Esophagus mucosa (tissue), 1 donor: ENCODE data around the gene LIG1. TPM values are rescaled to one million over a fixed set of nuclear protein-coding genes. Genes with fewer than 3 reads are reported as not detected.
A peak's percentile ranks its signal among the peaks of the same experiment; 100 is the strongest.

Experiments
- ATAC-seq: fragments of 200-7000 bp; cut with Tn5 transposase; one replicate; pipeline ENCODE4 v1.9.1; 2020
- total RNA-seq: library from RNA; stranded (reverse); gene quantifications from one replicate; pipeline ENCODE4 v1.2.4, GENCODE V29; 2023
- donor health status: DM: yes; HTN: yes; CAD: no.

LIG1 gene
- 25.2 TPM for total RNA-seq

DNA sequence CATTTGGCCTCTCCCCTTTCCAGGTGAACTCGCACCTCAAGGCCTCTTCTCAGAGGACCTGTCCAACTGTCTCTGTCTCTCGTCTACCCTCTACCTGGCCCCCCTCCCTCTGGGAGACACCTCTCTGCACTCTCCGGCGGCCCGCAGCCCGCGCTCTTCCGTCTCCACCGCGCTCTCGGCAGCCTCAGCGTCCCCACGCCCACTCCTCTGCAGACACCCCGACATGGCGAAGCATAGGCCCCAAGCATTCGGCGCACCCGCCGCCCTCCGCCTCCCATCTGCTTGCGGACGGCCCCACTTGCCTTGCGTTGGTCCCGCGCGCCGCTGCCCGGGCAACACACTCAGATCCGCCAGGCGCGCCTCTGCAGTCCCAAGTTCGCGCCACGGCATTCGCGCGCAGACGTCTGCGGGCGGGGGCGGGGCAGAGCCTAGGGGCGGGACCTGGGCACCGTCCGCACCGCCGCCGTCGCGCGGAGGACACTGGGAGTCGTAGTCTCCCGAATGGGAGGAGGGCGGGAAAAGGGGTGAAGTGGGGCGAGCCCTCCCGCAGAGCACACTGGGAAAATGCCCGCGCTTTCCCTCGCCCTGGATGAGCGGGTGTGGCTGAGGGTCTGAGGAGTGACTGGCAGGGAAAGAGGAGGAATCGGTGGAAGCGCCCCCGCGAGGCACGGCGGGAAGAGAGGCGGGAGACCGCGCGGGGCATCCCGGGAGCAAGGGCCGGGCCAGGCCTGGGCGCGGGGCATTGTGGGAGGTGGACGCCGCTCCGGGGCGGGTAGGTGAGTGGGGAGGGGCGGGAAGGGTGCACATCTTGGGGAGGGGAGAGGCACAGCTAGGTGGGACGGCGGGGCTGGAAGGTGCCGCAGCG, at the start of gene LIG1, which contains the start of gene ZSWIM9:
TSS of gene LIG1 (minus strand) at position 406 of the 865 bp plus-strand sequence. CDS start 4,778 bp downstream, outside the sequence.
TSS of gene ZSWIM9 (plus strand) at position 742 of the 865 bp plus-strand sequence. CDS start 1,123 bp downstream, outside the sequence.
- peak; percentile 91 for ATAC-seq

DNA sequence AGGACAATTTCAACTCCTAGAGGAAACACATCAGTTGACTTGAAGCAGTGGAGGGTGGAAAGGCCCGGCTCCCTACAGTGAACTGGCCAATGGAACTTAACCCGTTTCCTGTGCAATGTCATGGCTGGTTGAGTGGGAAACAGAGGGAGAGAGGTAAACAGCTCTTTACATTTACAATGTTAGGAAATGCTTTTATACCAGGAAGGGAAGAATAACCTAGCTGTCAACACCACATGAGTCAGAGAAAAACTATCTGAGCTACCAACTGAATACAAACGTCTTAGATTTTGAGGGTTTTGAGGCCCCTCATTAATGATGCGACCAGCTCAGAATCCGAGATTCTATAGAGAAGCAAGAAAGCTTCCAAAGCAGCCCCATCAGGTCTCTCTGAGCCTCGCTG, 48.9 kb upstream of the LIG1 start:
- ATAC-seq: no peak

DNA sequence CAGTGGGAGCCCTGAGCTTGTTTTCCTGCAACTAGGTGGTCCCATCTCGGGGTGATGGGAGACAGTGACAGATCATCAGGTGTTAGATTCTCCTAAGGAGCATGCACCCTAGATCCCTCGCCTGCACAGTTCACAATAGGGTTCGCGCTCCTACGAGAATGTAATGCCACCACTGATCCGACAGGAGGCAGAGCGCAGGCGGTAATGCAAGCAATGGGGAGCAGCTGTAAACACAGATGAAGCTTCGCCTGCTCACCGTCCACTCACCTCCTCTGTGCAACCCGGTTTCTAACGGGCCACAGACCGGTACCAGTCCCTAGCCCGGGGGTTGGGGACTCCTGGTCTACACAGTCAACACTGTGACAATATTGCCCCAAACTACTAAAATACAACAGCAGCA, 46.8 kb upstream of the LIG1 start:
- no peak for ATAC-seq

DNA sequence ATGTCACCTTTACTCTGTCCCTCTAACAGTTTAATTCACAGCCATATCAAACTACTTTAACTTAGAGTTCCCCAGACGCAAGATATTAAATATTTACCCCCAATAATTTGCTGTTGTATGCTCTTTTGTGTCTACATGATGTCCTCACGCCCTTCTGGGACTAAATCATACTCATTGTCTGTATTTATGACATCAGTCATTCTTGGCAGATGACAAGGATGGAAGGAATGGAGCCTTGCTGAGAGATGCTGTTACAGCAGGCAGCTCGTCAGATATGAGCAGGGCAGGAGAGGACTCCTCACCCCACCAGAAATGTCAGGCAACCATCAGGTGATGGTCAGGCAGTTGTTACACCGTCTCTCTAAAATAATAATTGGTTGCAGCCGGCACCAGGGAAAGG, 43.8 kb upstream of the LIG1 start:
- no peak for ATAC-seq

DNA sequence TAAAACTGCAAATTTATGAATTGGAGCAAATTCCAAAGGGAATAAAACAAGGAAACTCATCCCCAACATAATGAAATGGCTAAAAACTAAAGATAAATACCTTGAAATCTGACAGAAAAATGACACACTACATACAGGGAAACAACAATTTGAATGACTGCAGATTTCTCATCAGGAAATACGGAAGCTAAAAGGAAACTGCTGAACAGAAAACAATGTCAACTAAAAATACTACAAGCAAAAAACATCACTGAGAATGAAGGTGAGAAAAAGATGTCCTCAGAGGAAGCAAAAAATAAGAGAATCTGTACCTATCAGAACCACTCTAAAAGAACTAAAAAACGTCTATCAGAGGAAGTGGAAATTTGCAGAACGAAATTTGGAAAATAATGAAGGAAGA, 39.9 kb upstream of the LIG1 start:
- ATAC-seq: no peak

DNA sequence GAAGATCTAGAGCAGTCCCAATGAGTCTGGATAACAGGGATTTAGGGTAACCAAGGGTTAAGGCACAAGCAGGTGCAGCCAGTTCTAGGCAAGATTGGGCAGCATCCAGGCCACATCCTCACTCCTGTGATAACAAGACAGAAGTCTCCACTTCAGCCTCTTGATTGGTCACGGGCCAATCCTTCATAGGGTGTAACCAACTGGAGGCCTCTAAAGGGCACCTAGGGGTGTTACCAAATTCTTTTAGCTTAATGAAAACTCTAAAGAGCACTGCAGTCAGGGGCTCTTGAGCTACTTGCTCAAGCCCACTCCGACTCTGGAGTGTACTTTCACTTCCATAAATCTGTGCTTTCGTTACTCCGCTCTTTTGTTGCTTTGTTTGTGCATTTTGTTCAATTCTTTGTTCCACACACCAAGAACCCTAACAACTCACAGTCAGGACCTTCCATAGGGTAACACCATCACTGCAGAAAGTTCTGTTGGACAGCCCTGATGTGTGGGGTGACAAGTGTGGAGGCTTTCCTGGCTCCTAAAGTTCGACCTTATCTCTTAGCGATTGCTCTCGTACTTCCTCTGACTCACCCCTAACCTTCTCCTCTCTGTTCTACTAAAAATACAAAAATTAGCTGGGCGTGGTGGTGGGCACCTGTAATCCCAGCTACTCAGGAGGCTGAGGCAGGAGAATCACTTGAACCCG, 36.4 kb upstream of the LIG1 start:
- ATAC-seq: no peak

DNA sequence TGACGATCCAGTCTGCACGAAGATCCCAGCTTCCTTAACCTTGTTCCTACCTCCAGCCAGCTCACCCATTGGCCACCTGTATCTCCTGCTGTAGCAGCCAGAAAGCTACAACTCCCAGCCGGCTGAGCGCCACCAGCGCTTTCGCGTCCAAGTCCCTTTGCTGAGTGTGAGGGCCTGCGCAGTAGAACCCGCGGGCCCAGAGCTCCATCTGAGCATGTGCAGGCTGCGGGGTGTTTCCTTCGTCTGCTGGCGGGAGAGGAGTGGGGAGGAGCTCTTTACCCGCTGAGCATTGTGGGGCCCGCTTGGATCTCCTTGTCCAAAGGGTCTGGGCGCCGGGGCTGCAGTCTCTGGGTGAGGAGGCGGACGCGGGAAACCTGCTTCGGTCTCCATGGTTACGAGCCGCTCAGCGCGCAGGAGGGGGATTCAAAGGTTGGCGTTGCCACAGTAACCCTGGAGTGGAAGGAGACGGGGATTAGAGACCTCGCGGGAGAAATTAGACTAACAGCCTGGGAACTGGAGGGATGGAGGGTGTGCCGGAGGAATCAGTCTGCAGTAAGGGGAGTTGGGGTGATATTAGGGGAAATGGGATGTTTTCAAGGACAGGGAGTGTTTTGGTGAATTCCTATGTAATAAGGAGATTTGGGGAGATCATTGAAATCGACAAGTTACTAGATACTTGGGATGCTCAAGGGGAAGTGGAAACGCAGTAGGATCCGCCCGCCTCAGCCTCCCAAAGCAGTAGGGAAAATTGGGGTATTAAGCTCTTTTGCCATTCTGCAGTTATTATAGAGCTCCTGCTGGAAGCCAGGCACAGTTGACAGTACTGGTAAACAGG, 33.9 kb upstream of the LIG1 start:
- peak; percentile 99 for ATAC-seq

DNA sequence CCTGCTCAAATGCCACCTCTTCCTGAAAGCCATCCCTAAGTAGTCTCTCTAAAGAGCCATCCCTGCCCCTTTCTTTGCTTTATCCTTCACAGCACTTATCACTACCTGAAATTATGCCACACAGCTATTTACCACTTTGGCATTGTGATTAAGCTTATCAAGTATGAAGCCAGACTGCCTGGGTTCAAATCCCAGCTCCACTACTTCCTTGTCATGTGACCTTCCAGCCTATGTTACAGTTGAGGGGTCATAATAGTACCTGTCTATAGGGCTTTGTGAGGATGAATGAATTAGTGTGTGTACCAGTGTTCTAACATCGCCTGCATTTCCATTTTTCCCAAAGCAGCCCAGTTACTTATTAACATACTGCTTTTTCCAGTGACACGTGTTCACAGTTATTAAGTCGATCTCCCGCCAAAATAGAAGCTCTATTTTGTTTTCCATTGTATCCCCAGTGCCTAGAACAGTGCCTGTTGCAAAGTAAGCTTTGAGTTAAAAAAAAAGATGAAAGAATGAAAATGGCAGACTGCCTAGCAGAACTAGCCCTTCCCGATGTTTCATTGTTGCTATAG, 33.2 kb upstream of the LIG1 start:
- ATAC-seq: no peak

DNA sequence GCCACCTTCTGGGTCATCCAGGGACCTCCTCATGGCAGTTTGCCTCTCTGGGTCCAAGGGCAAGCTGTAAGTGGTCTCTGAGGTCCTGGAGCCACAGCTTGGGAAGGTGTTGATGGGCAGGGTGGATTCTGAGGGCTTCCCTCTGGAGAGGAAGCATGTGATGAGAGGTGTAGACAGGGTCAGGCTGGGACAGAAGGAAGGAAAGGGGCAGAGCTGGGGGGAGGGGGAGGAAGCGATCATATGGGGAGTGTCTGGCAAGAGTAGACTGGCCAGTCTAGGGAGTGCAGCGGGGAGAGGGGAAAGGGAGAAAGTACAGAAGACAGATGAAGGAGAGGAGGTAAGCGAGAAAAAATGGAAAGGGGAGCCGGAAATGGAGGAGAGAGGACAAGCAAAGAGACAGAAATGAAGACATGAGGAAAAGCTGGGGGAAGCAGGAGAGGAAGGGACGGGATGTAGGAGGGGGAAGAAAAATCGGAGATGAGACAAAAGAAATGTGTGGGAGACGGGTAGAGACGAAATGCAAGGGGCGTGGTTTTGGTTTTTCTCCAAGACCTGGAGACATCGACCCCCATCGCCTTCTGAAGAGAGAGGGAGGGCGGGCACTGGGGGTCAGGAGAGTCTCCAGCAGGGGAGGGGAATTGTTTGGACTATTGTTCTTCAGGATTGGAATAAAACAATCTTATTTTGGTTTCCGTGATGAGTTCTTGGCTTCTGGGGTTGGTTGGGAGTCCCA, 27.0 kb upstream of the LIG1 start:
- ATAC-seq: peak; percentile 28

DNA sequence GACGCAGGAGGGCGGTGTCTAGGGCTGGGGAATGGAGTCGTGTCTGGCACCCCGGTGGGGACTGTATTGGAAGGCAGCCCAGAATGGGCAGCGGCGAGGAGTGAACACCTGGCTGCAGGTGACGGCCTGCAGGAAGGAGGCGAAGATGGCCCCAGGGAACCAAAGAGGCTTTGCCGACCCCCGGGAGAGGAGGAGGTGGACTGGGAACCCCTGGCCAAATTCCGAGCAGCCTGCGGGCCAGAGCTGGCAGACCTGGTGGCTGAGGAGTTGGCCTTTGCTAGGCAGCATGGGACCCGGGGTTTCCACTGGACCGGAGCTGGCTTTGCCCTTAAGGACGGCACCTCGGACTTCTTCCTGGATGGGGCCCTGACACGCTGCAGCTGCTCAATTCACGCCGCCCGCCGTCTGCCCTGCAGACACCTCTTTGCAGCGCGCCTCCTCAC, 26.2 kb upstream of the LIG1 start:
- peak; percentile 19 for ATAC-seq

DNA sequence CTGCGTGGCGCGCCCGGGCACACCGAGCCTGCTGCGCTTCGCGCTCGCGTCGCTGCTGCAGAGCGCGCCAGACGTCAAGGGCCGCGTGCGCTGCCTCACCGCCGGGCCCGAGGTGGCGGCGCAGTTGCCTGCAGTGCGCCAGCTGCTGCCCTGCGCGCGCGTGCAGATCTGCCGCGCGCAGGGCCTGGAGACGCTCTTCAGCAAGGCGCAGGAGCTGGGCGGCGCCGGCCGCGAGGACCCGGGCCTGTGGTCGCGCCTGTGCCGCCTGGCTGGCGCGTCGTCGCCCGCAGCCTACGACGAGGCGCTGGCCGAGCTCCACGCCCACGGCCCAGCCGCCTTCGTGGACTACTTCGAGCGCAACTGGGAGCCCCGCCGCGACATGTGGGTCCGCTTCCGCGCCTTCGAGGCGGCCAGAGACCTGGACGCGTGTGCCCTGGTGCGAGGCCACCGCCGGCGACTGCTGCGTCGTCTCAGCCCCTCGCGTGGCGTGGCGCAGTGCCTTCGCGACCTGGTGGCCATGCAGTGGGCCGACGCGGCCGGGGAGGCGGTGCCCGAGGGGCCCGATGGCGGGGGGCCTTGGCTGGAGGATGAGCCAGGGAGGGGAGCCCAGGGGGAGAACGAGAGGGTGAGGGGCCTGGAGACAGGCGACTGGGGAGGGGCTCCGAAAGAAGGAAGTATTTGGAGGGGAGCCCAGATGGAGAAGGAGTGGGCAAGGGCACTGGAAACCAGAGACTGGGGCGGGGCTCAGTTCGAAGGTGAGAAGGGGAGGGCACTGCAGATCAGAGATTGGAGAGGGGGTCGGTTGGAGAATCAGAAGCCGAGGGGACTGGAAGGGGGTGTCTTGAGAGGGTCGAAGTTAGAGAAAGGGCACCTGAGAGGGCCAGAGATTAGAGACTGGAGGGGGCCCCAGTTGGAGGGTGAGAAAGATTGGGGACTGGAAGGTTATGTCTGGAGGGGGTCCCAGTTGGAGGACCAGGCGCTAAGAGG, 25.0 kb upstream of the LIG1 start:
- ATAC-seq: no peak

DNA sequence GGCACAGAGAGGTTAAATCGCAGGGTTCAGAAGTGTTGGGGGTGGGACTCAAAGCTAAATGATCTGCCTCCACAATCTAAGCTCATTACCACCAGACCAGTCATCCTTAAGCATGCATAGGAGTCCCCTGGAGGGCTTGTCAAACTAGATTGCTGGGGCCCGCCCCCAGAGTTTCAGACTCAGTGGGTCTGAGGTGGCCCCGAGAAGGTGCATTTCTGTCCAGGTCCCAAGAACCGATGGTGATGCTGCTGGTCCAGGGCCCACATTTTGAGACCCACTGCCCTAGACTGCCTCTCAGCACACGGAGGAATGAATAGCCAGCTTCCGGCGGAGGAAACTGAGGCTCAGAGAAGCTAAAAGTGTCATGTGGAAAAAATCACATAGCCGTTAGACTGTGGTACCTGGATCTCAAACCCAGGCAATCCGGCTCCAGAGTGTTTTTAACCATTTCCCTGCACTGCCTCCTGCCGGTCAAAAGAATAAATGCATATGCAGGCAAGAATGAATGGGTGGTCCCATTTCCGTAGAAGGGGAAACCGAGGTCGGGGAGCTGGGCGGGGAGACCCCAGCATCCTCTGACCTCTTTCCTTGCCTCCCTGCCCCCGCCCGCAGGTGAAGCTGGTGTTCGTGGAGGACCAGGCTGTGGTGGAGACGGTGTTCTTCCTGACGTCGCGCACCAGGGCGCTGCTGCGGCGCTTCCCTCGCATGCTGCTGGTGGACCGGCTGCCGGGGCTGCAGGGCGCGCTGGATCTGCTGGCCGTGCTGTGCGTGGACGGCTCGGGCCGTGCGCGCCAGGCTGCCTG, 24.1 kb upstream of the LIG1 start:
- ATAC-seq: no peak

DNA sequence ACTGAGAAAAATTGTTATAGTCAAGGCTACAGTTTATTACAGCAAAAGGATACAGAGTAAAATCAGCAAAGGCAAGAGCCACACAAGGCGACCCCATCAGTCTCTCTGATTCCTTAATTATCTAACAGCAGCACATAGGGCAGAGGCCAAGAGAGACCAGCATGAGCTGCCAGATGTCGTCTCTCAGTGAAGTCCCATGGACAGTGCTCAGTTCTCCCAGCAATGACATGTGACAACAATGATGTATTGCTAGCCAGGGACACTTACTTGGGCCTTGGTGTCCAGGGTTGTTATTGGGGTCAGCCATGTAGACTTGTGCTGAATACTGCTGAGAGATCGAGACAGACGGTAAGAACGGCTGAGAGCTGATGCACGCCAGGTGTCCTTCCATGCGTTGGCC, 22.6 kb upstream of the LIG1 start:
- ATAC-seq: no peak

DNA sequence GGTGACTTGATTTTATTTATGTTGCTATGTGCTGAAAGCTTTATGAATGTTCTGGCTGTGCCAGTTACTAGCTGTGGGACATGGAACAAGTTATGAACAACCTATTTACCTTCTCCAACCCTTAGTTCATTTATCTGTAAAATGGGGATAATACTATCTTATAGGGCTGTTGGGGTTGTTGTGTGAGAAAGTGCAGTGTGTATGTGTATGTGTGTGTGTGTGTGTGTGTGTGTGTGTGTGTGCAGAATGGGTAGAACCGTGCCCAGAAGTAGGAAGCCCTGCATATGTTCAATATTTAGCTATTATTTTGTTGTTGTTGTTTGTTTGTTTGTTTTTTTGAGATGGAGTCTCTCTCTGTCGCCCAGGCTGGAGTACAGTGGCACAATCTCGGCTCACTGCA, 20.7 kb upstream of the LIG1 start:
- no peak for ATAC-seq

DNA sequence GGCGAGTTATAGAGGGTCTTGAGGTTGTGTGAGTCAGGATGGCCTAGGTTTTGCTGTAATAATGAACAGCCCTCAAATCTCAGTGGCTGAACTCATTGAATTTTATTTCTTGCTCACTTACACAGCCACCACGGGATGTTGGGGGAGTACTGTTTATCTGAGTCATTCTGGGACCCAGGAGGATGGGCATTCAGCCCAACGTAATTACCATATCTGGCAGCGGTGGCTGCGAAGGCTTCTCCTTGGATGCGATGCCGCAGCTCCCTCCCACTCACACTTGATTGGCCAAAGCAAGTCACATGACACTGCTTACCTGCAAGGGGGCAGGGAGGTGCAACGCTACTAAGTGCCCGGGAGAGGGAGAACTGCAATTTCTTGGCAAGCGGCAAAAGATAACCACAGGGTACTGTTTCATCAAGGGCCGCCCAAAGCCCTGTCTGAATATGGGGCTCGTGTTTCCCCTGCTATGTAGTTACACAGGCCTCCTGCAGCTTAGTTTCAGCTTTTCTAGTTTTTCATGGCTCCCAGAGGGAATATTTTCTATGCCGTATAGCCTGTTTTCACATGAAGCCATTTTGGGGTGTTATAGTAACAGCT, 20.2 kb upstream of the LIG1 start:
- peak; percentile 86 for ATAC-seq

DNA sequence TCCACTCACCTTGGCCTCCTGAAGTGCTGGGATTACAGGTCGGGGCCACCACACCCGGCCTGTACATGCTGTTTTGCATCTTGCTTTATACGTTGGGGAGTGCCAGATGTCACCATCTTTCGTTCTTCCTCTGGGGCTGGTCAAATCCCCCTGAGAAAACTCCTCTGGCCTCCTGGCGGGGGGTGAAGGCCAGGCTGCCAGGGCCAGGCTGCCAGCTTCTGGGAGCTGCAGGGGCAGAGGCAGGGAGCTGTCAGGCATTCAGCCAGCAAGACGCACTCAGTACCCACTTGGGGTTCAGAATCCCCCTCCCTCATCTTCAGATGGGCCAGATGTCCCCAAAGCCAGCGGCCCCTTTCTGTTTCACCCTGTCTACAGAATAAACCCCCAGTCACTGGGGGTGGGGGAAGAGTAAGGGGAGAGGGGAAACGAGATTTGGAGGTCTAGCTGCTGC, 16.4 kb upstream of the LIG1 start:
- ATAC-seq: no peak

DNA sequence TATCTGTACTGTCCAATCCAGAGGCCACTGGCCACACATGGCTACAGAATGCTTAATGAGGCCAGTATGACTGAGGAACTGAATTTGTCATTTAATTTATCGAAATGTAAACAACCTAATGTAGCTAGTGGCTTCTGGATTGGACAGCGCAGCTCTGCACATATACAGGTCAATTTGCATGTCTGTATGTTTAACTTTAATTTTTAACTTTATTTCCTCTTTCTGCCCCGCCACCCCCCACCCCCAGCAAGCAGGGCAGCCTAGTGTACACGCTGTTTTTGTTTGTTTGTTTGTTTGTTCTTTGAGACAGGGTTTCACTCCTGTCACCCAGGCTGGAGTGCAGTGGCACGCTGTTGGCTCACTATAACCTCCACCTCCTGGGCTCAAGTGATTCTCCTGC, 15.9 kb upstream of the LIG1 start:
- ATAC-seq: no peak

DNA sequence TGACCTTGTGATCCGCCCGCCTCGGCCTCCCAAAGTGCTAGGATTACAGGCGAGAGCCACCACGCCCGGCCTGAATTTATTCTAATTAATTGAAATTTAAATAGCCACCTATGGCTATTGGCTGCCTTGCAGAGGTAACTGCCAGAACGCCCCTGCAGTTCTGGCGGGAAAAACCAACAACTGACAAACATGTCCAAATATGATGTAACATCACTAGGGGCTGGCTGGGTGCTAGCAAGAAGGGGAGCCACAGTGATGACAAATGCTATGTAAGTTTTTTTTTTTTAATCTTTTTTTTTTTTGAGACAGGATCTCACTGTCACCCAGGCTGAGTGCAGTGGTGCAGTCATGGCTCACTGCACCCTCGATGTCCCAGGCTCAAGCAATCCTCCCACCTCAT, 13.2 kb upstream of the LIG1 start:
- no peak for ATAC-seq

DNA sequence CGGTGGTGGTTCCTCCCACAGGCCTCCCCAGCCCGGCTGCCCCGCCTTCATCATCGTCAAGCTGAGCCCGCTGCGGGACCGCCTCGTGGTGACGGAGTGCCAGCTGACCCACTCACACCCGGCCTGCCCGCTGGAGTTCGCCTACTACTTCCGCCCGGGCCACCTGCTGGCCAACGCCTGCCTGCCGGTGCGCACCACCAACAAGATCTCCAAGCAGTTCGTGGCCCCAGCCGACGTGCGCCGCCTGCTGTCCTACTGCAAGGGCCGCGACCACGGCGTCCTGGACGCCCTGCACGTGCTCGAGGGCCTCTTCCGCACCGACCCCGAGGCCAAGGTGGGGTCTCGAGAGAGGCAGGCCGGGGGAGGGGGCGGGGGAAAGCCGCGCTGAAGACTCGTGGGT, 12.3 kb upstream of the LIG1 start:
- no peak for ATAC-seq
